ENCODE measurements around the gene GFPT2.

GFPT2 gene

DNA sequence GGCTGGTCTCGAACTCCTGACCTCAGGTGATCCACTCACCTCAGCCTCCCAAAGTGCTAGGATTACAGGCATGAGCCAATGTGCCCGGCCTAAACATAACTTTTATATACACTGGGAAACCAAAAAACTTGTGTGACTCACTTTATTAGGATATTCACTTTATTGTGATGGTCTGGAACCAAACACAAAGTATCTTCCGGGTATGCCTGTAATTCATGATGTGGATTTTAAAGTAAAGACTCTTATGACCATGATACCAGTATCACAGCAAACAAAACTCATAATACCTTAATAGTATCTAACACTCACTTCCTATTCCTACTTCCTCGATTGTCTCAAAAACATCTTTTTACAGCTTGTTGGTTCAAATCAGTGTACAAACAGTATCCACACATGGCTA lies 12.7 kb upstream of the GFPT2 start (continued):
- no peak for TF ChIP-seq ZNF23 (tag by site-specific recombination; IDR thresholded peaks at IDR 0.05; ENCODE audit: borderline replicate concordance)

DNA sequence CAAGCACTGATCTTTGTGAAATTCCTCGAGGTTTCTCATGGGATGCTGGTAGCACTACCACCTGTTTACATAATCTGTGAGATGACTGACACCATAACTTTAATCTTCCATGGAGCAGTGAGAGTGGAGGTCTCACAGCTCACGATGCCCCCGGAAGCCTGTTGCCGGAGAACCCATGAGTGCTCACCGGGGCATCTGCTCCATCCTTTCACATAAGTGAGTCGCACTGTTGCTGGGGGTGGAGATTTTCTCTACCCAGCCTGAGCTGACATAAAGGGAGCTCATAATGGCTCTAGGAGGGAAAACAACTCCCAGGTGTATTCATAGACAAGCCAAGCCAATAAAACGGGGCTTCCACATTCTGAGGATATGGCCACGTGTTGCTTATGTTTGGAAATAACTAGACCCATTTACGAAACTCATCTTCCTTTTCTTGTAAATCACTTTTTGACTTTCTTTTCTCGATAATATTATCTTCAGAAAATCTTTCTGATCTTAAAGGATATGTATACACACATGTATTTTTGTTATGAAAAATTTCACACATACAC lies 11.2 kb upstream of the GFPT2 start:
- ChIA-PET POLR2A (no interaction called here), CTCF (no interaction called here)
- H3K27ac ChIP-seq (ENCODE audit: extremely low read depth, low read depth, low read length): no peak overlapping the region
- no peak overlapping the region for H3K4me3 ChIP-seq (ENCODE audit: low read depth, low read length)
- TF ChIP-seq ZSCAN30 (tag by site-specific recombination; IDR thresholded peaks at IDR 0.05) (no peak), SCRT2 (tag by site-specific recombination; IDR thresholded peaks at IDR 0.05) (peak; percentile 50), ZNF792 (tag by site-specific recombination; IDR thresholded peaks at IDR 0.05) (no peak), ZNF747 (tag by site-specific recombination; IDR thresholded peaks at IDR 0.05) (no peak), ZNF112 (tag by site-specific recombination; IDR thresholded peaks at IDR 0.05) (no peak), ZNF837 (tag by site-specific recombination; IDR thresholded peaks at IDR 0.05) (no peak), PRDM1 (tag by site-specific recombination; IDR thresholded peaks at IDR 0.05) (no peak)
- TF ChIP-seq, protein P1, sequence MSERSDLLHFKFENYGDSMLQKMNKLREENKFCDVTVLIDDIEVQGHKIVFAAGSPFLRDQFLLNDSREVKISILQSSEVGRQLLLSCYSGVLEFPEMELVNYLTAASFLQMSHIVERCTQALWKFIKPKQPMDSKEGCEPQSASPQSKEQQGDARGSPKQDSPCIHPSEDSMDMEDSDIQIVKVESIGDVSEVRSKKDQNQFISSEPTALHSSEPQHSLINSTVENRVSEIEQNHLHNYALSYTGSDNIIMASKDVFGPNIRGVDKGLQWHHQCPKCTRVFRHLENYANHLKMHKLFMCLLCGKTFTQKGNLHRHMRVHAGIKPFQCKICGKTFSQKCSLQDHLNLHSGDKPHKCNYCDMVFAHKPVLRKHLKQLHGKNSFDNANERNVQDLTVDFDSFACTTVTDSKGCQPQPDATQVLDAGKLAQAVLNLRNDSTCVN (tag by site-specific recombination; optimal IDR thresholded peaks at IDR 0.05): no peak
- H3K4me1 ChIP-seq (ENCODE audit: control insufficient read depth, insufficient read depth, low read length): no peaks in the 10 kb centered on the region
- H3K36me3 ChIP-seq (ENCODE audit: control insufficient read depth in 2 of 2, insufficient read depth in 1 of 2, low read length in 2 of 2): no peaks in the 10 kb centered on the region
- H3K9me3 ChIP-seq (ENCODE audit: control insufficient read depth, insufficient read depth, low read depth, low read length): no peaks in the 10 kb centered on the region

DNA sequence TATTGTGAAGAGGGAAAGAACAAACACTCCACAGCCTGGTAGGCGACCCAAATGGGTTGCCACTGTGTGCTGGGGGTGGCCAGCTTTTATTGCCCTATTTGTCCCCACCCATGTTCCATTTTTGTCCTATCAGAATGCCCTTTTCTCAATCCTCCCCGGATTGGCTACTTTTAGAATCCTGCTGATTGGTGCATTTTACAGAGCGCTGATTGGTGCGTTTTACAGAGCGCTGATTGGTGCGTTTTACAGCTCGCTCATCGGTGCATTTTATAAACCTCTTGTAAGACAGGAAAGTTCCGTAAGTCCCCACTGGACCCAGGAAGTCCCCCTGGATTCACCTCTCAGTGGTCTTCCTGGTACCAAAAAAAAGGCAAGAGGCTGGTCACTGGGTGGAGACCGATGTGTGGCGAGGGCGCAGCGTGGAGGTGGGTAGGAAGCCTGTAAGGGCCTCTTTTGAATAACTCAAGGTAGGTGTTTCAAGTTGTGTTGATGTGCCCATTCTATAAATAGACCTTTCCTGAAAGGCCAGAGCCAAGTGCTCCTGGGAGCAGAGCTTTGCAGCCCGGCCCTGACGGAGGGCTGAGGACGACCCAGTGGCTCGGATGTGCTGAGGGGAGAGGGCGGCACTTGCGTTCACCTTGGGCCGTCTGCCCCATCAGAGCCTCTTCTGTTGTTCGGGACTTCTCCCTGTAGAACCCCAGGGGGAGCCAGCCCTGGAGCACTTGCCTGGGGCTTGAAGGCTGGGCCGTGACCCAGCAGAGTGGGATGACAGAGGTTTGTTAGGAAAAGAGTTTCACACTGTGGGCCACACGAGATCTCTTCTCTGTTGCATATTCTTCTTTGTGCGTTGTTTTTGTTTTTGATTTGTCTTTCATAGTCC lies 7.2 kb upstream of the GFPT2 start:
- Histone ChIP-seq H3K4me3 (ENCODE audit: low read depth, low read length) (no peak overlapping the region), H3K4me1 (ENCODE audit: control insufficient read depth, insufficient read depth, low read length) (no peaks in the 10 kb centered on the region), H3K9me3 (ENCODE audit: control insufficient read depth, insufficient read depth, low read depth, low read length) (no peaks in the 10 kb centered on the region), H3K36me3 (ENCODE audit: control insufficient read depth in 2 of 2, insufficient read depth in 1 of 2, low read length in 2 of 2) (no peaks in the 10 kb centered on the region), H3K27ac (ENCODE audit: extremely low read depth, low read depth, low read length) (no peak overlapping the region)
- ChIA-PET CTCF (interaction anchor here (0.7 to 0.8 kb wide), 2 partner anchors 113 to 1589 kb away, joined by 3 to 4 read pairs; no protein-coding TSS in a partner anchor), POLR2A (no interaction called here)
- TF ChIP-seq EGR2 (tag by site-specific recombination; IDR thresholded peaks at IDR 0.05; ENCODE audit: low read depth) (0 out of 2 replicates have a peak, but pooled peaks have one; percentile 2), ZNF747 (tag by site-specific recombination; IDR thresholded peaks at IDR 0.05) (no peak)

DNA sequence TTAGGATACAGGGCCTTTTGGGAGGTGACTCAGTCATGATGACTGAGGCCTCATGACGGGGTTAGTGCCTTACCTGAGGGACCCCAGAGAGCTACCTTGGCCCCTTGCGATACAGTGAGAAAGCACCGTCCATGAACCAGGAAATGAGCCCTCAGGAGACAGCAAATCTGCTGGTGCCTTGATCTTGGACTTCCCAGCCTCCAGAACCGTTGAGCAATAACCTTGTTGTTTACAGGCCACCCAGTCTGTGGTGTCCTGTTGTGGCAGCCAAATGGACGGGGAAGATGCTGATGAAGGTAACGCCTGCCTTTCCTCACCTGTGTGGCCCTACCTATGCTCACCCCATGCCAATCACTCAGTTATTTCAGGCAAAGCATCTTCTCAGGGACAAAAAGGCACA lies 5.6 kb upstream of the GFPT2 start:
- no peaks in the 10 kb centered on the region for H3K36me3 ChIP-seq (ENCODE audit: control insufficient read depth in 2 of 2, insufficient read depth in 1 of 2, low read length in 2 of 2)
- no peaks in the 10 kb centered on the region for H3K4me1 ChIP-seq (ENCODE audit: control insufficient read depth, insufficient read depth, low read length)
- POLR2A ChIA-PET: no interaction called here
- H3K4me3 ChIP-seq (ENCODE audit: low read depth, low read length): no peak overlapping the region
- H3K27ac ChIP-seq (ENCODE audit: extremely low read depth, low read depth, low read length): no peak overlapping the region
- CTCF ChIA-PET: interaction anchor here (1.4 kb wide), 1 partner anchor 30 kb away, joined by 5 read pairs; no protein-coding TSS in a partner anchor
- H3K9me3 ChIP-seq (ENCODE audit: control insufficient read depth, insufficient read depth, low read depth, low read length): no peaks in the 10 kb centered on the region
- no peak for TF ChIP-seq ZNF677 (tag by site-specific recombination; IDR thresholded peaks at IDR 0.05)
- no peak for TF ChIP-seq ZNF514 (tag by site-specific recombination; IDR thresholded peaks at IDR 0.05)
- no peak for TF ChIP-seq PRDM1 (tag by site-specific recombination; IDR thresholded peaks at IDR 0.05)
- TF ChIP-seq ZNF10 (tag by site-specific recombination; IDR thresholded peaks at IDR 0.05): no peak
- TF ChIP-seq OSR2 (tag by site-specific recombination; IDR thresholded peaks at IDR 0.05): no peak
- TF ChIP-seq, protein P2, sequence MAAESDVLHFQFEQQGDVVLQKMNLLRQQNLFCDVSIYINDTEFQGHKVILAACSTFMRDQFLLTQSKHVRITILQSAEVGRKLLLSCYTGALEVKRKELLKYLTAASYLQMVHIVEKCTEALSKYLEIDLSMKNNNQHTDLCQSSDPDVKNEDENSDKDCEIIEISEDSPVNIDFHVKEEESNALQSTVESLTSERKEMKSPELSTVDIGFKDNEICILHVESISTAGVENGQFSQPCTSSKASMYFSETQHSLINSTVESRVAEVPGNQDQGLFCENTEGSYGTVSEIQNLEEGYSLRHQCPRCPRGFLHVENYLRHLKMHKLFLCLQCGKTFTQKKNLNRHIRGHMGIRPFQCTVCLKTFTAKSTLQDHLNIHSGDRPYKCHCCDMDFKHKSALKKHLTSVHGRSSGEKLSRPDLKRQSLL (tag by site-specific recombination; IDR thresholded peaks at IDR 0.05): no peak
- no peak for TF ChIP-seq ZIC2 (tag by site-specific recombination; IDR thresholded peaks at IDR 0.05)
- TF ChIP-seq OVOL3 (tag by site-specific recombination; IDR thresholded peaks at IDR 0.05): no peak
- TF ChIP-seq ZNF623 (tag by site-specific recombination; IDR thresholded peaks at IDR 0.05): no peak
- TF ChIP-seq ZNF24 (tag by site-specific recombination; IDR thresholded peaks at IDR 0.05): no peak
- no peak for TF ChIP-seq ZNF658 (tag by site-specific recombination; IDR thresholded peaks at IDR 0.05)
- no peak for TF ChIP-seq ZNF132 (tag by site-specific recombination; IDR thresholded peaks at IDR 0.05; ENCODE audit: borderline replicate concordance)
- TF ChIP-seq, protein P3, sequence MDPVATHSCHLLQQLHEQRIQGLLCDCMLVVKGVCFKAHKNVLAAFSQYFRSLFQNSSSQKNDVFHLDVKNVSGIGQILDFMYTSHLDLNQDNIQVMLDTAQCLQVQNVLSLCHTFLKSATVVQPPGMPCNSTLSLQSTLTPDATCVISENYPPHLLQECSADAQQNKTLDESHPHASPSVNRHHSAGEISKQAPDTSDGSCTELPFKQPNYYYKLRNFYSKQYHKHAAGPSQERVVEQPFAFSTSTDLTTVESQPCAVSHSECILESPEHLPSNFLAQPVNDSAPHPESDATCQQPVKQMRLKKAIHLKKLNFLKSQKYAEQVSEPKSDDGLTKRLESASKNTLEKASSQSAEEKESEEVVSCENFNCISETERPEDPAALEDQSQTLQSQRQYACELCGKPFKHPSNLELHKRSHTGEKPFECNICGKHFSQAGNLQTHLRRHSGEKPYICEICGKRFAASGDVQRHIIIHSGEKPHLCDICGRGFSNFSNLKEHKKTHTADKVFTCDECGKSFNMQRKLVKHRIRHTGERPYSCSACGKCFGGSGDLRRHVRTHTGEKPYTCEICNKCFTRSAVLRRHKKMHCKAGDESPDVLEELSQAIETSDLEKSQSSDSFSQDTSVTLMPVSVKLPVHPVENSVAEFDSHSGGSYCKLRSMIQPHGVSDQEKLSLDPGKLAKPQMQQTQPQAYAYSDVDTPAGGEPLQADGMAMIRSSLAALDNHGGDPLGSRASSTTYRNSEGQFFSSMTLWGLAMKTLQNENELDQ (tag by site-specific recombination; IDR thresholded peaks at IDR 0.05; ENCODE audit: low read depth): no peak
- TF ChIP-seq, protein P4, sequence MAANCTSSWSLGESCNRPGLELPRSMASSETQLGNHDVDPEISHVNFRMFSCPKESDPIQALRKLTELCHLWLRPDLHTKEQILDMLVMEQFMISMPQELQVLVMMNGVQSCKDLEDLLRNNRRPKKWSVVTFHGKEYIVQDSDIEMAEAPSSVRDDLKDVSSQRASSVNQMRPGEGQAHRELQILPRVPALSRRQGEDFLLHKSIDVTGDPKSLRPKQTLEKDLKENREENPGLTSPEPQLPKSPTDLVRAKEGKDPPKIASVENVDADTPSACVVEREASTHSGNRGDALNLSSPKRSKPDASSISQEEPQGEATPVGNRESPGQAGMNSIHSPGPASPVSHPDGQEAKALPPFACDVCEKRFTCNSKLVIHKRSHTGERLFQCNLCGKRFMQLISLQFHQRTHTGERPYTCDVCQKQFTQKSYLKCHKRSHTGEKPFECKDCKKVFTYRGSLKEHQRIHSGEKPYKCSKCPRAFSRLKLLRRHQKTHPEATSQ (tag by site-specific recombination; IDR thresholded peaks at IDR 0.05): no peak

Measured in HEK293 (cell line).